Caco-2 (cell line): ENCODE results near the gene FBRS. TPM values are rescaled to one million over a fixed set of nuclear protein-coding genes. Genes with fewer than 3 reads are reported as not detected.

Experiments used
- BruUV-seq: library from RNA; stranded (reverse); fragments of 400-500 nt; replicated peaks from 2 replicates; lab custom pipeline; 2021; lab: Mats Ljungman, UMichigan
- CTCF ChIA-PET: fragments of 300-600 bp; sonication (Branson Sonifier 250); formaldehyde crosslinking; loops from one replicate; lab custom pipeline; 2022; ENCODE audit warnings: antibody characterized with exemption; lab: Charles Lee
- POLR2A ChIA-PET: fragments of 300-600 bp; sonication (Branson Sonifier 250); formaldehyde crosslinking; loops from one replicate; lab custom pipeline; 2022; ENCODE audit warnings: antibody characterized with exemption; lab: Charles Lee
- DNase-seq, 2 experiments: peaks; one replicate each; pipeline versions ENCODE4 v3.0.0 to v3.0.0-alpha.2; 2020 to 2022
- H3K27me3 ChIP-seq: replicated peaks from 2 replicates; pipeline ENCODE4 v1.6.0; 2011; ENCODE audit warnings: low read length; ENCODE audit not compliant: control insufficient read depth, insufficient read depth
- H3K36me3 ChIP-seq: 2 replicates; pipeline ENCODE4 v1.5.1; 2011; ENCODE audit warnings: low read length; ENCODE audit not compliant: control insufficient read depth, insufficient read depth
- H3K4me1 ChIP-seq: fragments of 250-450 bp; sonication (Bioruptor Pico); 2 replicates; pipeline ENCODE4 v1.5.1; 2020; ENCODE audit warnings: mild to moderate bottlenecking
- H3K4me3 ChIP-seq: 2 replicates; pipeline ENCODE4 v1.5.1; 2011; ENCODE audit warnings: low read depth, mild to moderate bottlenecking, control low read depth, low read length
- H3K9me3 ChIP-seq: fragments of 250-450 bp; sonication (Bioruptor Pico); 2 replicates; pipeline ENCODE4 v1.5.1; 2020; ENCODE audit warnings: mild to moderate bottlenecking, moderate library complexity
- H3K27ac Mint-ChIP-seq: one replicate; pipeline ENCODE4 v1.8.0; 2022; ENCODE audit warnings: mixed read lengths; ENCODE audit not compliant: unreplicated experiment
- H3K27me3 Mint-ChIP-seq: one replicate; pipeline ENCODE4 v1.8.0; 2022; ENCODE audit warnings: mixed read lengths; ENCODE audit not compliant: insufficient read depth, unreplicated experiment
- H3K36me3 Mint-ChIP-seq: one replicate; pipeline ENCODE4 v1.8.0; 2022; ENCODE audit warnings: mild to moderate bottlenecking, mixed read lengths; ENCODE audit not compliant: insufficient read depth, unreplicated experiment
- H3K4me1 Mint-ChIP-seq: one replicate; pipeline ENCODE4 v1.8.0; 2022; ENCODE audit warnings: low read depth, mixed read lengths; ENCODE audit not compliant: unreplicated experiment
- H3K4me3 Mint-ChIP-seq: one replicate; pipeline ENCODE4 v1.8.0; 2022; ENCODE audit warnings: mild to moderate bottlenecking, moderate library complexity, mixed read lengths; ENCODE audit not compliant: unreplicated experiment
- H3K9me3 Mint-ChIP-seq: one replicate; pipeline ENCODE4 v1.8.0; 2022; ENCODE audit warnings: mixed read lengths; ENCODE audit not compliant: unreplicated experiment
- intact Hi-C: fragments of 100-400 bp; cut with micrococcal nuclease; formaldehyde crosslinking; loops from one replicate; pipeline ENCODE4 v1.10.0; 2022; ENCODE audit not compliant: unreplicated experiment
- total RNA-seq: library from RNA; stranded (reverse); gene quantifications from 2 replicates; pipeline ENCODE4 v1.2.3, GENCODE V29; 2022
- TF ChIP-seq, protein P1 (sequence below), 2 experiments: fragments of 200-600 bp in 1 of 2; IDR thresholded peaks; 1 replicate in 1 of 2; 2 replicates in 1 of 2; pipeline versions ENCODE4 v1.5.1 to v1.8.0; 2011 to 2022; ENCODE audit warnings: antibody characterized with exemption in 1 of 2, control low read depth in 1 of 2, inconsistent platforms in 1 of 2, low read depth in 1 of 2, low read length in 1 of 2, mild to moderate bottlenecking in 1 of 2, moderate library complexity in 1 of 2; ENCODE audit not compliant: insufficient read depth in 1 of 2, severe bottlenecking in 1 of 2, unreplicated experiment in 1 of 2

FBRS gene
- total RNA-seq, 1 experiment from 2014 or later = 46.1 TPM

DNA sequence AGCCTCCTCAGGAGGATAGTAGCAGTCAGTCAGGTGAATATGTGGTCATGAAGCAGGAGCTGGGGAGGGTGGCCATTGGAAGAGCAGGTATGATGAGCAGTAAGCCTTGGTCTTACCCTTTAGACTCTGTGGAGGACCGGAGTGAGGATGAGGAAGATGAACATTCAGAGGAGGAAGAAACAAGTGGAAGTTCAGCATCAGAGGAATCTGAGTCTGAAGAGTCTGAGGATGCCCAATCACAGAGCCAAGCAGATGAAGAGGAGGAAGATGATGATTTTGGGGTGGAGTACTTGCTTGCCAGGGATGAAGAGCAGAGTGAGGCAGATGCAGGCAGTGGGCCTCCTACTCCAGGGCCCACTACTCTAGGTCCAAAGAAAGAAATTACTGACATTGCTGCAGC is 53.5 kb downstream of the FBRS start:
- H3K4me1 ChIP-seq = no peaks in the 10 kb centered on the region
- H3K27me3 ChIP-seq = no peaks in the 10 kb centered on the region
- H3K36me3 ChIP-seq = no peaks in the 10 kb centered on the region; the same call in 1 of the 2 replicates
- no peaks in the 10 kb centered on the region for H3K27me3 Mint-ChIP-seq
- intact Hi-C loops = no loop called here
- TSS peak; percentile 30 for BruUV-seq
- CTCF ChIA-PET = no interaction called here
- no peak overlapping the region for H3K4me3 ChIP-seq
- H3K36me3 Mint-ChIP-seq = peaks cover 97% of the 10 kb centered on the region
- no peak overlapping the region for H3K4me3 Mint-ChIP-seq
- H3K9me3 ChIP-seq = no peaks in the 10 kb centered on the region
- no peaks in the 10 kb centered on the region for H3K9me3 Mint-ChIP-seq
- TF ChIP-seq, protein P1, sequence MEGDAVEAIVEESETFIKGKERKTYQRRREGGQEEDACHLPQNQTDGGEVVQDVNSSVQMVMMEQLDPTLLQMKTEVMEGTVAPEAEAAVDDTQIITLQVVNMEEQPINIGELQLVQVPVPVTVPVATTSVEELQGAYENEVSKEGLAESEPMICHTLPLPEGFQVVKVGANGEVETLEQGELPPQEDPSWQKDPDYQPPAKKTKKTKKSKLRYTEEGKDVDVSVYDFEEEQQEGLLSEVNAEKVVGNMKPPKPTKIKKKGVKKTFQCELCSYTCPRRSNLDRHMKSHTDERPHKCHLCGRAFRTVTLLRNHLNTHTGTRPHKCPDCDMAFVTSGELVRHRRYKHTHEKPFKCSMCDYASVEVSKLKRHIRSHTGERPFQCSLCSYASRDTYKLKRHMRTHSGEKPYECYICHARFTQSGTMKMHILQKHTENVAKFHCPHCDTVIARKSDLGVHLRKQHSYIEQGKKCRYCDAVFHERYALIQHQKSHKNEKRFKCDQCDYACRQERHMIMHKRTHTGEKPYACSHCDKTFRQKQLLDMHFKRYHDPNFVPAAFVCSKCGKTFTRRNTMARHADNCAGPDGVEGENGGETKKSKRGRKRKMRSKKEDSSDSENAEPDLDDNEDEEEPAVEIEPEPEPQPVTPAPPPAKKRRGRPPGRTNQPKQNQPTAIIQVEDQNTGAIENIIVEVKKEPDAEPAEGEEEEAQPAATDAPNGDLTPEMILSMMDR (IDR thresholded peaks at IDR 0.05; ENCODE audit: insufficient read depth in 1 of 2, low read depth in 1 of 2, low read length in 1 of 2, severe bottlenecking in 1 of 2, unreplicated experiment in 1 of 2) = no peak
- no peak for DNase-seq
- POLR2A ChIA-PET = no interaction called here
- no peak overlapping the region for H3K27ac Mint-ChIP-seq
- peaks cover 11% of the 10 kb centered on the region for H3K4me1 Mint-ChIP-seq

DNA sequence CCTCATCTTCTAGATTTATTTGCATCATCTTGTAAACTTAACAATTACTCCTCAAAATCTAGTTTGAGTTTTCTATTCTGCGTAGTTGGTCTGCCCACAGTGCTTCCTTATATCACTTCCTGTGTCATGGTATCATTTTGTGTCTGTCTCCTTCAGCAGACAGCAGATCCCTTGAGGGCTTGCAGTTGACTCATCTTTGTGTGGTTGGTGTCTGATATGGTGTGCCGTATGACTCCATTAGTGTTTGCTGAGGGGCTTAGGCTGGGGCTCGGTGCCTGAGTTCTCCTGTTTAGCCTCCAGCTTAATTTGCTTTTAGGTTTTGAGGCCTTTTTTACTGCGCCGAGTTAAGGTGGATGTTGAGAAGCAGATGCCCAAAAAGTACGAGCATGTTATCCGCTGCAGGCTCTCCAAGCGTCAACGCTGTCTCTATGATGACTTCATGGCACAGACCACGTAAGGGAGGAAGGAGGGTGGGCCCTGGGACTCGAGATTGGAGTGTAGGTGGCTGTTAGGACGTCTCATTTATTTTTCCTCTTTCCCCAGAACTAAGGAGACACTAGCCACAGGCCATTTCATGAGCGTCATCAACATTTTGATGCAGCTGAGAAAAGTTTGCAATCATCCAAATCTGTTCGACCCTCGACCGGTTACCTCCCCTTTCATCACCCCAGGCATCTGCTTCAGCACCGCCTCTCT is 57.7 kb downstream of the FBRS start:
- Histone ChIP-seq H3K4me1 (no peaks in the 10 kb centered on the region), H3K4me3 (no peak overlapping the region), H3K36me3 (peaks cover 2% of the 10 kb centered on the region; the same call in 1 of the 2 replicates), H3K27me3 (no peaks in the 10 kb centered on the region), H3K9me3 (no peaks in the 10 kb centered on the region)
- TF ChIP-seq, protein P1 (IDR thresholded peaks at IDR 0.05; ENCODE audit: insufficient read depth in 1 of 2, low read depth in 1 of 2, low read length in 1 of 2, severe bottlenecking in 1 of 2, unreplicated experiment in 1 of 2) = no peak
- CTCF ChIA-PET = no interaction called here
- BruUV-seq = no TSS peak
- Mint-ChIP-seq H3K27ac (no peak overlapping the region), H3K27me3 (no peaks in the 10 kb centered on the region), H3K36me3 (peaks cover 96% of the 10 kb centered on the region), H3K9me3 (no peaks in the 10 kb centered on the region), H3K4me3 (no peak overlapping the region), H3K4me1 (peaks cover 11% of the 10 kb centered on the region)
- intact Hi-C loops = no loop called here
- POLR2A ChIA-PET = no interaction called here
- DNase-seq = no peak

DNA sequence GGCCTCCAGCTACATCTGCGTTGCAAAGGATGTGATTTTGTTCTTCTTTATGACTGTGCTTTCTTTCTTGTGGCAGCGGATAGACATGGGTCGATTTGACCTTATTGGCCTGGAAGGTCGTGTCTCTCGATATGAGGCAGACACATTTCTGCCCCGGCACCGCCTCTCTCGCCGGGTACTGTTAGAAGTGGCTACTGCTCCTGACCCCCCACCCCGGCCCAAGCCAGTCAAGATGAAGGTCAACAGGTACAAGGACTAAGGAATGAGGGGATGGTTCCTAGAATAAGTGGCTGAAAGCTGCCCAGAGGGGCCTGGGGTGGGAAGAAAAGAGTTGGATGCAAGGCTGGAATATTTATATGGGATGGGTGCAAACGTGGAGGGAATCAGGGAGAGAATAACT is 61.9 kb downstream of the FBRS start:
- H3K4me3 Mint-ChIP-seq = no peak overlapping the region
- Histone ChIP-seq H3K27me3 (no peaks in the 10 kb centered on the region), H3K9me3 (no peaks in the 10 kb centered on the region), H3K4me3 (no peak overlapping the region), H3K36me3 (peaks cover 11% of the 10 kb centered on the region), H3K4me1 (no peaks in the 10 kb centered on the region)
- intact Hi-C loops = no loop called here
- DNase-seq = no peak
- POLR2A ChIA-PET = no interaction called here
- no peak overlapping the region for H3K27ac Mint-ChIP-seq
- TF ChIP-seq, protein P1 (IDR thresholded peaks at IDR 0.05; ENCODE audit: insufficient read depth in 1 of 2, low read depth in 1 of 2, low read length in 1 of 2, severe bottlenecking in 1 of 2, unreplicated experiment in 1 of 2) = no peak
- no peaks in the 10 kb centered on the region for H3K27me3 Mint-ChIP-seq
- CTCF ChIA-PET = no interaction called here
- H3K4me1 Mint-ChIP-seq = peaks cover 17% of the 10 kb centered on the region
- H3K36me3 Mint-ChIP-seq = peaks cover 97% of the 10 kb centered on the region
- BruUV-seq = no TSS peak
- no peaks in the 10 kb centered on the region for H3K9me3 Mint-ChIP-seq

Other genes with a start within 250 kb of the FBRS start
- gene DCTPP1, start 228.4 kb upstream of the FBRS start, total RNA-seq = 51.1 and 53.2 TPM in 2 replicates
- 80.2 and 91.6 TPM in 2 replicates for gene SEPHS2, start 212.6 kb upstream of the FBRS start, total RNA-seq
- gene ITGAL, start 185.7 kb upstream of the FBRS start, total RNA-seq = 0.57 TPM in 1 of 2 replicates, not detected in the other
- 30.3 and 30.6 TPM in 2 replicates for gene ZNF768, start 131.9 kb upstream of the FBRS start, total RNA-seq
- 6.9 and 8.1 TPM in 2 replicates for gene ZNF747, start 123.6 kb upstream of the FBRS start, total RNA-seq
- gene ZNF764, start 100.1 kb upstream of the FBRS start, total RNA-seq = 8.5 and 10.9 TPM in 2 replicates
- gene ZNF688, start 86.7 kb upstream of the FBRS start, total RNA-seq = 6.2 and 10.0 TPM in 2 replicates
- 13.5 and 13.6 TPM in 2 replicates for gene ZNF785, start 72.7 kb upstream of the FBRS start, total RNA-seq
- 11.4 and 11.7 TPM in 2 replicates for gene ZNF689, start 48.0 kb upstream of the FBRS start, total RNA-seq
- 26.3 and 28.2 TPM in 2 replicates for gene PRR14, start 7.5 kb upstream of the FBRS start, total RNA-seq
- gene SRCAP, start 40.7 kb downstream of the FBRS start, total RNA-seq = 56.1 and 57.4 TPM in 2 replicates
- 40.8 and 48.6 TPM in 2 replicates for gene PHKG2, start 90.0 kb downstream of the FBRS start, total RNA-seq
- gene CFAP119, start 103.6 kb downstream of the FBRS start, total RNA-seq = 4.0 and 4.5 TPM in 2 replicates
- gene RNF40, start 103.9 kb downstream of the FBRS start, total RNA-seq = 94.0 and 97.6 TPM in 2 replicates
- gene ZNF629, start 128.8 kb downstream of the FBRS start, total RNA-seq = 18.9 and 20.6 TPM in 2 replicates
- gene BCL7C, start 235.6 kb downstream of the FBRS start, total RNA-seq = 15.1 and 17.7 TPM in 2 replicates
- 1.8 and 2.4 TPM in 2 replicates for gene CTF1, start 238.2 kb downstream of the FBRS start, total RNA-seq